ENCODE data around the gene RBM39. TPM values are rescaled to one million over a fixed set of nuclear protein-coding genes. Genes with fewer than 3 reads are reported as not detected.

RBM39 gene
- polyA plus RNA-seq, 3 donors = 89.5 to 209 (median 98.0) TPM

DNA sequence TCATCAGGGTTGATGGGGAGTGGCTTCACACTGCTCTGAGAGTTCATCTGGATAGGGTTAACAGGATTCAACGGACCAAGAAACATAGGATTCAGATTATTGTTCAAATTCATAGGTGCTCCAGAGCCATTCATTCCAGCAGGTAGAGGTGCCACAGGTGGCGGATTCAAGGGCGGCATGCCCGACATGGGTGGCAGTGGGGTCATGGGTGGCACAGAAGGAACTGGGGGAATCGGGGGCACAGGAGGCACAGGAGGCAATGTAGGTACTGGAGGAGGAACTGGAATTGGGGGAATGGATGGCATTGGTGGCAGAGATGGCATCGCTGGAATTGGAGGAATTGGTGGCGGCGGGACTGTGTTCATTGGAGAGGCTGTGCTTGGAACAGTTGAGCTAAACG, 87.6 kb downstream of the RBM39 start:
- intact Hi-C loops (cut with micrococcal nuclease) = no loop called here
- Mint-ChIP-seq H3K27me3 (ENCODE audit: low read depth in 3 of 3) (no peaks in the 10 kb centered on the region), H3K4me1 (peaks cover 6% of the 10 kb centered on the region)

DNA sequence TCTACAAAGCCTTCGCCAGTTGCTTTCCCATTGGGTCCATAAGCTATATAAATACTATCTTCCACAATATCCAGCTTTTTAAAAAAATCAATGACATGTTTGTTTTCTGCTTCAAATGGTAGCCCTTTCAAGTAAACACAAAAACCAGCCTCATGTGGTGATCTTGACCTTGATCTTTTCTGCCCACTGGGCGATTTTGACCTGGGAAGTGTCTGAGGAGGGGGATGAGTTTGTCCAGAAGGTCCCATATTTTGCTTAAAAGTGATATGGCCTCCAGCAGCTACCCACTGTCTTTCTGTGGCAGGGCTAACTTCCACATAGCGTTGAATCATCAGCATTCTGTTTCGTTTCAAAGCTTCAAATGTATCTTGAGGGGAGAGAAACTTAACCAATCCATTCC, 88.2 kb downstream of the RBM39 start:
- H2AFZ ChIP-seq (ENCODE audit: insufficient read depth, low read depth, low read length, poor library complexity, severe bottlenecking) = no peak overlapping the region
- Mint-ChIP-seq H3K9me3 (no peaks in the 10 kb centered on the region), H3K36me3 (peaks cover 19 to 23% of the 10 kb centered on the region in 2 donors), H3K27me3 (ENCODE audit: low read depth in 3 of 3) (no peaks in the 10 kb centered on the region), H3K4me1 (peaks cover 6% of the 10 kb centered on the region), H3K27ac (no peak overlapping the region), H3K4me3 (no peak overlapping the region)
- H3K36me3 ChIP-seq (replicated peaks in 1 of 2; ENCODE audit: control insufficient read depth in 1 of 2, insufficient read depth in 2 of 2, low read length in 2 of 2) = peaks cover 47 to 82% of the 10 kb centered on the region in 2 donors
- H3K4me2 ChIP-seq (replicated peaks; ENCODE audit: extremely low read depth, low read length, poor library complexity, severe bottlenecking) = no peak overlapping the region
- H3K9me3 ChIP-seq (replicated peaks in 1 of 2; ENCODE audit: control insufficient read depth in 1 of 2, insufficient read depth in 1 of 2, low read length in 2 of 2) = no peaks in the 10 kb centered on the region
- no peak for DNase-seq
- H3K4me3 ChIP-seq (replicated peaks in 1 of 3; ENCODE audit: low read depth in 2 of 3, low read length in 3 of 3) = no peak overlapping the region
- WGBS (ENCODE audit: insufficient coverage) = 85% methylated on average over 2 of the region's 4 CpGs
- peaks cover 99% of the 10 kb centered on the region for H4K20me1 ChIP-seq (ENCODE audit: insufficient read depth, low read length)
- H3K27me3 ChIP-seq (ENCODE audit: control insufficient read depth in 2 of 2, insufficient read depth in 2 of 2, low read length in 2 of 2) = no peaks in the 10 kb centered on the region
- no peak overlapping the region for H3K9ac ChIP-seq (ENCODE audit: insufficient read depth, low read length, poor library complexity, severe bottlenecking)
- TF ChIP-seq, protein P1, sequence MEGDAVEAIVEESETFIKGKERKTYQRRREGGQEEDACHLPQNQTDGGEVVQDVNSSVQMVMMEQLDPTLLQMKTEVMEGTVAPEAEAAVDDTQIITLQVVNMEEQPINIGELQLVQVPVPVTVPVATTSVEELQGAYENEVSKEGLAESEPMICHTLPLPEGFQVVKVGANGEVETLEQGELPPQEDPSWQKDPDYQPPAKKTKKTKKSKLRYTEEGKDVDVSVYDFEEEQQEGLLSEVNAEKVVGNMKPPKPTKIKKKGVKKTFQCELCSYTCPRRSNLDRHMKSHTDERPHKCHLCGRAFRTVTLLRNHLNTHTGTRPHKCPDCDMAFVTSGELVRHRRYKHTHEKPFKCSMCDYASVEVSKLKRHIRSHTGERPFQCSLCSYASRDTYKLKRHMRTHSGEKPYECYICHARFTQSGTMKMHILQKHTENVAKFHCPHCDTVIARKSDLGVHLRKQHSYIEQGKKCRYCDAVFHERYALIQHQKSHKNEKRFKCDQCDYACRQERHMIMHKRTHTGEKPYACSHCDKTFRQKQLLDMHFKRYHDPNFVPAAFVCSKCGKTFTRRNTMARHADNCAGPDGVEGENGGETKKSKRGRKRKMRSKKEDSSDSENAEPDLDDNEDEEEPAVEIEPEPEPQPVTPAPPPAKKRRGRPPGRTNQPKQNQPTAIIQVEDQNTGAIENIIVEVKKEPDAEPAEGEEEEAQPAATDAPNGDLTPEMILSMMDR (IDR thresholded peaks at IDR 0.05) = no peak
- no peak overlapping the region for H3K27ac ChIP-seq (ENCODE audit: low read depth in 1 of 2, low read length in 2 of 2)
- intact Hi-C loops (cut with micrococcal nuclease) = no loop called here
- H3K79me2 ChIP-seq (ENCODE audit: insufficient read depth, low read length) = peaks cover 98% of the 10 kb centered on the region
- no peaks in the 10 kb centered on the region for H3K4me1 ChIP-seq (ENCODE audit: control insufficient read depth in 1 of 2, insufficient read depth in 2 of 2, low read length in 2 of 2)

More for the DNA sequence above, 87.6 kb downstream of the RBM39 start:
- H3K27ac ChIP-seq (ENCODE audit: low read depth in 1 of 2, low read length in 2 of 2) = no peak overlapping the region
- Mint-ChIP-seq H3K36me3 (peaks cover 18 to 19% of the 10 kb centered on the region in 2 donors), H3K9me3 (no peaks in the 10 kb centered on the region), H3K27ac (no peak overlapping the region), H3K4me3 (no peak overlapping the region)
- H3K9ac ChIP-seq (ENCODE audit: insufficient read depth, low read length, poor library complexity, severe bottlenecking) = no peak overlapping the region
- 98% methylated on average over 9 of the region's 9 CpGs for WGBS (ENCODE audit: insufficient coverage)
- H4K20me1 ChIP-seq (ENCODE audit: insufficient read depth, low read length) = peaks cover 99% of the 10 kb centered on the region
- H3K27me3 ChIP-seq (ENCODE audit: control insufficient read depth in 2 of 2, insufficient read depth in 2 of 2, low read length in 2 of 2) = no peaks in the 10 kb centered on the region
- H3K9me3 ChIP-seq (replicated peaks in 1 of 2; ENCODE audit: control insufficient read depth in 1 of 2, insufficient read depth in 1 of 2, low read length in 2 of 2) = no peaks in the 10 kb centered on the region
- no peaks in the 10 kb centered on the region for H3K4me1 ChIP-seq (ENCODE audit: control insufficient read depth in 1 of 2, insufficient read depth in 2 of 2, low read length in 2 of 2)
- peaks cover 47 to 80% of the 10 kb centered on the region in 2 donors for H3K36me3 ChIP-seq (replicated peaks in 1 of 2; ENCODE audit: control insufficient read depth in 1 of 2, insufficient read depth in 2 of 2, low read length in 2 of 2)
- no peak overlapping the region for H3K4me3 ChIP-seq (replicated peaks in 1 of 3; ENCODE audit: low read depth in 2 of 3, low read length in 3 of 3)
- H2AFZ ChIP-seq (ENCODE audit: insufficient read depth, low read depth, low read length, poor library complexity, severe bottlenecking) = no peak overlapping the region
- TF ChIP-seq, protein P1 (IDR thresholded peaks at IDR 0.05) = no peak
- H3K79me2 ChIP-seq (ENCODE audit: insufficient read depth, low read length) = peaks cover 99% of the 10 kb centered on the region
- no peak for DNase-seq
- H3K4me2 ChIP-seq (replicated peaks; ENCODE audit: extremely low read depth, low read length, poor library complexity, severe bottlenecking) = no peak overlapping the region

Small RNAs within 50 kb of the gene (small RNA-seq; reads per million reads assigned to genes)
- gene RF00026 (ENCODE audit: insufficient read length, low read depth) = not detected

Other genes with a start within 250 kb of the RBM39 start
- not detected for gene C20orf173, start 212.6 kb downstream of the RBM39 start, polyA plus RNA-seq
- 100 to 1,000 TPM; 128 to 371 (median 130) TPM for gene ERGIC3, start 200.2 kb downstream of the RBM39 start, polyA plus RNA-seq
- gene SPAG4, start 126.4 kb downstream of the RBM39 start, polyA plus RNA-seq = under 1 TPM in 2 of 3 donors, not detected in 1; 0.12 to 0.51 TPM
- 100 to 1,000 TPM; 153 to 210 (median 167) TPM for gene CPNE1, start 77.4 kb downstream of the RBM39 start, polyA plus RNA-seq
- 10 to 100 TPM; 21.5 to 32.8 (median 30.4) TPM for gene RBM12, start 77.4 kb downstream of the RBM39 start, polyA plus RNA-seq
- 10 to 100 TPM; 18.1 to 21.4 (median 19.2) TPM for gene NFS1, start 42.9 kb downstream of the RBM39 start, polyA plus RNA-seq
- 100 to 1,000 TPM; 220 to 448 (median 352) TPM for gene ROMO1, start 42.9 kb downstream of the RBM39 start, polyA plus RNA-seq
- gene PHF20, start 29.8 kb upstream of the RBM39 start, polyA plus RNA-seq = 10 to 100 TPM; 54.7 to 78.2 (median 73.6) TPM
- gene SCAND1, start 212.2 kb upstream of the RBM39 start, polyA plus RNA-seq = 100 to 1,000 TPM in 2 of 3 donors, 10 to 100 TPM in 1; 43.6 to 227 (median 160) TPM
- 10 to 100 TPM in 1 of 3 donors, 1 to 10 TPM in 2; 8.0 to 11.3 (median 9.3) TPM for gene CNBD2, start 226.3 kb upstream of the RBM39 start, polyA plus RNA-seq

Measured in CD14-positive monocyte (primary cell).